LNCAP (cell line): ENCODE measurements around the gene GIMAP5.

Experiments used
- TF ChIP-seq, protein P1 (sequence below): fragments of 450-650 bp; IDR thresholded peaks from 2 replicates; pipeline ENCODE4 v1.5.1; 2017; ENCODE audit warnings: mild to moderate bottlenecking

The GIMAP5 gene

DNA sequence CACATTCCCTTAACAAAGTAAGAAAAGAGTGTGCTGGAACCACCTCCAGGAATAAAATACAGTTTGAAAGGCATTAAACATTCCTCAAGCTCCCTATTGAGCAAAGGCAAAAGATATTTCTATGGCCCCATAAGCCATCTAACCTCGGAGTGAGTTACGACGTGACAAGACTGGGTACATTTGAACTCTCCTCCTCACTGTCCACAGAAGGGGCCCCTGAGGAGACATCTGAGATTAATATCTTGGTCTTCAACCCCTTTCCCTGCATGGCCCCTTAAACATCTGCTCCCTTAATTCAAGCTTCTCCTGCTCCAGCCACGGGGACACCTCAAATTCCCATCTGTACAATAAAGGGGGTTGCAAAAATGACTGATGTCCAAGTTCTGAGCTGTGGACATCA lies 20.3 kb upstream of the GIMAP5 start:
- TF ChIP-seq, protein P1, sequence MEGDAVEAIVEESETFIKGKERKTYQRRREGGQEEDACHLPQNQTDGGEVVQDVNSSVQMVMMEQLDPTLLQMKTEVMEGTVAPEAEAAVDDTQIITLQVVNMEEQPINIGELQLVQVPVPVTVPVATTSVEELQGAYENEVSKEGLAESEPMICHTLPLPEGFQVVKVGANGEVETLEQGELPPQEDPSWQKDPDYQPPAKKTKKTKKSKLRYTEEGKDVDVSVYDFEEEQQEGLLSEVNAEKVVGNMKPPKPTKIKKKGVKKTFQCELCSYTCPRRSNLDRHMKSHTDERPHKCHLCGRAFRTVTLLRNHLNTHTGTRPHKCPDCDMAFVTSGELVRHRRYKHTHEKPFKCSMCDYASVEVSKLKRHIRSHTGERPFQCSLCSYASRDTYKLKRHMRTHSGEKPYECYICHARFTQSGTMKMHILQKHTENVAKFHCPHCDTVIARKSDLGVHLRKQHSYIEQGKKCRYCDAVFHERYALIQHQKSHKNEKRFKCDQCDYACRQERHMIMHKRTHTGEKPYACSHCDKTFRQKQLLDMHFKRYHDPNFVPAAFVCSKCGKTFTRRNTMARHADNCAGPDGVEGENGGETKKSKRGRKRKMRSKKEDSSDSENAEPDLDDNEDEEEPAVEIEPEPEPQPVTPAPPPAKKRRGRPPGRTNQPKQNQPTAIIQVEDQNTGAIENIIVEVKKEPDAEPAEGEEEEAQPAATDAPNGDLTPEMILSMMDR: no peak

DNA sequence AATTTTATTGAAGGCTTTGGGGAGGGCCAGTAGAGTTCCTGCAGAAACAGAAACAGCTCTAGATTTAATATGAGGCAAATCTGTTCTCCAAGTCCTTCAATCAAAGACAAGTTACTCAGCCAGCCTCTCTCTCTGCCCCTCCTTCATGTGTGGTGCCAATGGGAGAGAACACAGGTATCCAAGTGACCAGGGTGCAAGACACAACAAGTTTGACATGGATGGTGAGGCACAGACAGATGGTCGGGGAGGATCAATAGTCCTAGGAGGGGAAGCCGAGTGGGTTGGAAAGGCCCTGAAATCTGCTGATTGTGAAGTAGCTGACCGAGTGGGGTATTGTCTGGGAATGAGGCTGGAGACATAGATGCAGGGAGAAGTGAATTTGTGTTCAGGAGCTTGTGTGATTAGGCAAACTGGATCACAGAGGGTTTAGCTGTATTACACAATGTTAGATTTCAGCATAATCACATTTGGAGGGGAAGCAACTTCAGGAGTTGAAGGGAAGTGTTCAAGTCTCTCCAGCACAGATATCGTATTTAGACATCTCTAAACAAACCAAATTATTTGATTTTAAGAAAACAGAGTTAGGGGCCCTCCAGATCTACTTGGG lies 19.3 kb upstream of the GIMAP5 start:
- TF ChIP-seq, protein P1: no peak

DNA sequence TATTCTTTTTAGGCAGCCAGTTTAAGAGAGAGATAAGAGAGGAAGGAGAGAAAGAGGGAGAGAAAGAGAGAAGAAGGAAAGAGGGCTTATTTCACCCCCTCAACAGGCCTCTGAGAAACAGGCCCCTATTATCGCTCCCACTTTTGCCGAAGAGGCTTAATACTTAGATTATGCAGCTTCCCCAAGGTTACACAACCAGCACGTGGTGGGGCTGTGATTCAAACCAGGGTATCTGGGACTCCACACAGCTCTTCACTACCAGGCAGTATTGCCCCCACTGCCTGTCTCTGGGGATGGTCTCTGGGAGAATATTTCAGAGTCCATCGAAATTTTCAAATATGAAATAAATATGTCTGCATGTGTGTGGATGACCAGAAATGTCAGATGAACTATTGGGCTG lies 17.8 kb upstream of the GIMAP5 start:
- TF ChIP-seq, protein P1: no peak

DNA sequence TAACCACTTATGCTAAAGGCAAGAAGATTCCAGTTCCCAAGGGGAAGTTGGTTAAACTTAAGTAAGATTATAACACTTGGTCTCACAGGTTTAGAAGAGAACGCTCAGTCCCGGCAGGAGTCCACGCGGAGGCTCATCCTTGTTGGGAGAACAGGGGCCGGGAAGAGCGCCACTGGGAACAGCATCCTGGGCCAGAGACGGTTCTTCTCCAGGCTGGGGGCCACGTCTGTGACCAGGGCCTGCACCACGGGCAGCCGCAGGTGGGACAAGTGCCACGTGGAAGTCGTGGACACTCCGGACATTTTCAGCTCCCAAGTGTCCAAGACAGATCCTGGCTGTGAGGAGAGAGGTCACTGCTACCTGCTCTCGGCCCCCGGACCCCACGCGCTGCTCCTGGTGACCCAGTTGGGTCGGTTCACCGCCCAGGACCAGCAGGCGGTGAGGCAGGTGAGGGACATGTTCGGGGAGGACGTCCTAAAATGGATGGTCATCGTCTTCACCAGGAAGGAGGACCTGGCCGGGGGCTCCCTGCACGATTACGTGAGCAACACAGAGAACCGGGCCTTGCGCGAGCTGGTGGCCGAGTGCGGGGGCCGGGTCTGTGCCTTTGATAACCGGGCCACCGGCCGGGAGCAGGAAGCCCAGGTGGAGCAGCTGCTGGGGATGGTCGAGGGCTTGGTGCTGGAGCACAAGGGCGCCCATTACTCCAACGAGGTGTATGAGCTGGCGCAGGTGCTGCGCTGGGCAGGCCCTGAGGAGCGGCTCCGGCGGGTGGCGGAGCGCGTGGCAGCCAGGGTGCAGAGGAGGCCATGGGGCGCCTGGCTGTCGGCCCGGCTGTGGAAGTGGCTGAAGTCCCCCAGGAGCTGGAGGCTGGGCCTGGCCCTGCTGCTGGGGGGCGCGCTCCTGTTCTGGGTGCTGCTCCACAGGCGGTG lies 17.0 kb upstream of the GIMAP5 start:
- TF ChIP-seq, protein P1: no peak

DNA sequence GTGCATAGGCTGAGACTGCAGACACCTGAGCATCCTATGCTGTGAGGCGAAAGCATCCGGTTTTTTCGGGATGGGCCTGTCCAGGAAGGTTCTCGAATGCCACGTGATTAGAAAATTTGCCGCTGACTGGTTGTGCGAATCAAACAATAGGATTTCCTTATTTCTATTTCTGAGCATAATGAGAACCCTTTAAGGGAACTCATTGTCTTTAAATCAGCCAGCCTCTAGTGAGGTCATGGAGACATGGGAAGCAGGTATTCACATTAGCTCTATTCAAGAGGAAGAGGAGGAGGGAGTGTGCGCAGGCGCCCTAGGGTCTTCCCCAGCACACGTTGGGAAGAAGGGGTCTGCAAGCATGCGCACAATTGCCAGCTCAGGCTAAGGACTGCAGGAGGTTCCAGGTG lies 15.2 kb upstream of the GIMAP5 start:
- TF ChIP-seq, protein P1: no peak

DNA sequence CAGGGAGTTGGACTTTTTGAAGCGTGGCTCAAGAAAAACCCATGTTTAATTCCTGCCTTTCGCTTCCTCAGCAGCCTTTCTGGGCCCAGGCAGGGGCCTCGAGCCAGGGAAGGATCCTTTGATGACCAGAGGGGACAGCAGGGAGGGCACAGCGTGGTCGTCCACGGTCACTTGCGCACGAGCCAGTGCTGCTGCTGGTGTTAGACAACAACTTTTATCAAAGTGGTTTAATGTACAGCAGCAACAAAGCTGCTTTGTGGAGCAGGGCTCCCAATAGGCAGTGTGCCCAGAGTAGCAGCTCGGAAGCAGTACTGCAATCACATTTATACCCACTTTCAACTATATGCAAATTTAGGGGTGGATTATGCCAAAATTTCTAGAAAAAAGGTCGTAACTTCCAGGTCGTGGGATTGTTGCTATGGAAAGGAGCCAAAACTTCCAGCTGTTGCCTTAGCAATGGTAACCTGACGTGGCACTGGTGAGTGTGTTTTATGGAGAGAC lies 14.7 kb upstream of the GIMAP5 start:
- TF ChIP-seq, protein P1: no peak

DNA sequence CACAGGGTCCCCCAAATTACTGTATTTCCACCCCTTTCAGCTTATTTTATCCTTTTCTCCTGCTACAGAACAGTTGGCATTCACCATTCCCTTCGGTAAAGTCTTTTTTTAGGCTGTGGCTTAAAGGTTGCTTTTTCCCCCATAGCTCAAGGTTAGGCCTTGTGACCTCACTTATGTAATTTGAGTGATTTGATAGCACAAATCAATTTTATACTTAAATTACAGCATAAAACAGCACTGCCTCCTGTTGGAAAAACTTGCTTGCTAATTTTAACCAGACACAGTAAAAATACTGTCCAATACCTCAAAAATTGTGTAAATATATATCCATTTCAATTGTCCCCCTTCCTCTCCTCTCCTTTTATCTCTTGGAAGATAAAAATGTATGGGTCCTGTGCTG lies 13.8 kb upstream of the GIMAP5 start:
- TF ChIP-seq, protein P1: no peak
